Fibroblast of lung (primary cell): ENCODE measurements around the gene GPR157. TPM values are rescaled to one million over a fixed set of nuclear protein-coding genes. Genes with fewer than 3 reads are reported as not detected.
"Not testable (repeated sequence)": the region's sequence is repeated elsewhere in the genome, so short reads cannot be mapped to it uniquely, and the experiment has no call there.

Source experiments
- DNase-seq, 2 donors: peaks; one replicate each; pipeline versions ENCODE4 v3.0.0 to v3.0.0-alpha.2; 2010; ENCODE audit warnings: low read depth in 2 of 2
- H2AFZ ChIP-seq: 2 replicates; pipeline ENCODE4 v1.5.1; 2012; ENCODE audit warnings: low read length, control low read depth, inconsistent platforms
- H3K27ac ChIP-seq: 2 replicates; pipeline ENCODE4 v1.5.1; 2011; ENCODE audit warnings: low read length, control low read depth; ENCODE audit not compliant: insufficient read depth
- H3K27me3 ChIP-seq: 2 replicates; pipeline ENCODE4 v1.5.1; 2011; ENCODE audit warnings: mild to moderate bottlenecking, low read length; ENCODE audit not compliant: control insufficient read depth, insufficient read depth
- H3K36me3 ChIP-seq: 2 replicates; pipeline ENCODE4 v1.5.1; 2011; ENCODE audit warnings: low read length; ENCODE audit not compliant: control insufficient read depth, insufficient read depth
- H3K4me1 ChIP-seq: 2 replicates; pipeline ENCODE4 v1.5.1; 2011; ENCODE audit warnings: low read length; ENCODE audit not compliant: control insufficient read depth, insufficient read depth; ENCODE audit errors: extremely low read depth
- H3K4me2 ChIP-seq: 2 replicates; pipeline ENCODE4 v1.5.1; 2011; ENCODE audit warnings: low read length, control low read depth; ENCODE audit not compliant: insufficient read depth; ENCODE audit errors: extremely low read depth
- H3K4me3 ChIP-seq, 4 experiments: fragments of 200-600 bp in 1 of 4; sonication (generic) in 1 of 4; replicated peaks in 1 of 4; 2 replicates each; pipeline ENCODE4 v1.5.1; 2011 to 2016; ENCODE audit warnings: low read length in 4 of 4, low read depth in 3 of 4, mild to moderate bottlenecking in 3 of 4, control low read depth in 2 of 4, inconsistent platforms in 1 of 4, mixed read lengths in 1 of 4; ENCODE audit not compliant: insufficient read depth in 1 of 4; ENCODE audit errors: control extremely low read depth in 1 of 4
- H3K79me2 ChIP-seq: 2 replicates; pipeline ENCODE4 v1.5.1; 2012; ENCODE audit warnings: mild to moderate bottlenecking, low read length, inconsistent platforms; ENCODE audit not compliant: control insufficient read depth, insufficient read depth
- H3K9ac ChIP-seq: 2 replicates; pipeline ENCODE4 v1.5.1; 2011; ENCODE audit warnings: mild to moderate bottlenecking, low read length, control low read depth; ENCODE audit not compliant: insufficient read depth
- H3K9me3 ChIP-seq: 2 replicates; pipeline ENCODE4 v1.5.1; 2012; ENCODE audit warnings: low read depth, low read length; ENCODE audit not compliant: control insufficient read depth, insufficient read depth
- H4K20me1 ChIP-seq: 2 replicates; pipeline ENCODE4 v1.5.1; 2011; ENCODE audit warnings: low read length; ENCODE audit not compliant: control insufficient read depth, insufficient read depth; ENCODE audit errors: extremely low read depth
- EZH2 ChIP-seq: IDR thresholded peaks from 2 replicates; pipeline ENCODE4 v1.5.1; 2012; ENCODE audit warnings: low read length, control low read depth, mild to moderate bottlenecking; ENCODE audit errors: missing control alignments
- polyA plus RNA-seq, 2 donors: library from polyadenylated mRNA; depleted of rRNA in 1 of 2; stranded (reverse) in 1 of 2; unstranded in 1 of 2; fragments of >200 nt; gene quantifications; 2 replicates each; pipeline ENCODE4 v1.2.1, GENCODE V29; 2011 to 2012; ENCODE audit warnings: missing spikeins in 1 of 2
- total RNA-seq: library from RNA; depleted of rRNA; stranded (reverse); fragments of >200 nt; gene quantifications from 2 replicates; pipeline ENCODE4 v1.2.1, GENCODE V29; 2014
- TF ChIP-seq, protein P1 (sequence below), 2 donors: IDR thresholded peaks in 1 of 2; conservative IDR thresholded peaks in 1 of 2; 1 replicate in 1 of 2; 2 replicates in 1 of 2; pipeline ENCODE4 v1.5.1; 2011 to 2012; ENCODE audit warnings: low read length in 2 of 2, control low read depth in 1 of 2, inconsistent platforms in 1 of 2, low read depth in 1 of 2, mild to moderate bottlenecking in 1 of 2

GPR157 gene
- total and polyA plus RNA-seq, 2 donors (not counting 1 experiment from before 2014, with no cell fraction given) = 0.82 to 3.1 TPM

GRCh38 chr1:9126511-9126910 lies 2.4 kb downstream of the GPR157 start:
- Histone ChIP-seq H3K27me3 (no peaks in the 10 kb centered on the region), H3K4me3 (no peak overlapping the region), H2AFZ (no peak overlapping the region), H3K9ac (no peak overlapping the region), H3K9me3 (no peaks in the 10 kb centered on the region), H3K4me2 (no peak overlapping the region), H3K4me1 (peaks cover 8% of the 10 kb centered on the region), H3K79me2 (no peaks in the 10 kb centered on the region), H3K36me3 (no peaks in the 10 kb centered on the region), H4K20me1 (no peaks in the 10 kb centered on the region), H3K27ac (no peak overlapping the region)
- TF ChIP-seq EZH2 = no peak
- TF ChIP-seq, protein P1, sequence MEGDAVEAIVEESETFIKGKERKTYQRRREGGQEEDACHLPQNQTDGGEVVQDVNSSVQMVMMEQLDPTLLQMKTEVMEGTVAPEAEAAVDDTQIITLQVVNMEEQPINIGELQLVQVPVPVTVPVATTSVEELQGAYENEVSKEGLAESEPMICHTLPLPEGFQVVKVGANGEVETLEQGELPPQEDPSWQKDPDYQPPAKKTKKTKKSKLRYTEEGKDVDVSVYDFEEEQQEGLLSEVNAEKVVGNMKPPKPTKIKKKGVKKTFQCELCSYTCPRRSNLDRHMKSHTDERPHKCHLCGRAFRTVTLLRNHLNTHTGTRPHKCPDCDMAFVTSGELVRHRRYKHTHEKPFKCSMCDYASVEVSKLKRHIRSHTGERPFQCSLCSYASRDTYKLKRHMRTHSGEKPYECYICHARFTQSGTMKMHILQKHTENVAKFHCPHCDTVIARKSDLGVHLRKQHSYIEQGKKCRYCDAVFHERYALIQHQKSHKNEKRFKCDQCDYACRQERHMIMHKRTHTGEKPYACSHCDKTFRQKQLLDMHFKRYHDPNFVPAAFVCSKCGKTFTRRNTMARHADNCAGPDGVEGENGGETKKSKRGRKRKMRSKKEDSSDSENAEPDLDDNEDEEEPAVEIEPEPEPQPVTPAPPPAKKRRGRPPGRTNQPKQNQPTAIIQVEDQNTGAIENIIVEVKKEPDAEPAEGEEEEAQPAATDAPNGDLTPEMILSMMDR (conservative IDR thresholded peaks at IDR 0.05 in 1 of 2, IDR thresholded peaks at IDR 0.05 in 1 of 2; ENCODE audit: low read depth in 1 of 2, low read length in 2 of 2) = no peak
- DNase-seq = no peak

DNA sequence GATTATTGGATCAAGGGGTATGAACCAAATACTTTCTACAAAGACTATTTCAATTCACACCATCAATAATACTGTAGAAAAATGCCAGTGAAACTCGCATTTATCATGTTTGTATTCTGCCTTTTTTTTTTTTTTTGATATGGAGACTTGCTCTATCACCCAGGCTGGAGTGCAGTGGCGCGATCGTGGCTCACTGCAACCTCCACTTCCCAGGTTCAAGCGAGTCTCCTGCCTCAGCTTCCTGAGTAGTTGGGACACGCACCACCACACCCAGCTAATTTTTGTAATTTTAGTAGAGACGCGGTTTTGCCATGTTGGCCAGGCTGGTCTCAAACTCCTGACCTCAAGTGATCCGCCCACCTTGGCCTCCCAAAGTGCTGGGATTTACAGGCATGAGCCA lies 3.1 kb downstream of the GPR157 start:
- not testable (repeated sequence) for H3K9ac ChIP-seq, H3K4me2 ChIP-seq, DNase-seq, H3K27me3 ChIP-seq, H3K36me3 ChIP-seq, H3K79me2 ChIP-seq, H2AFZ ChIP-seq, H4K20me1 ChIP-seq, H3K4me3 ChIP-seq, H3K27ac ChIP-seq, H3K9me3 ChIP-seq, H3K4me1 ChIP-seq

GRCh38 chr1:9125325-9125724 lies 3.6 kb downstream of the GPR157 start:
- H3K79me2 ChIP-seq = no peaks in the 10 kb centered on the region
- TF ChIP-seq, protein P1 (conservative IDR thresholded peaks at IDR 0.05 in 1 of 2, IDR thresholded peaks at IDR 0.05 in 1 of 2; ENCODE audit: low read depth in 1 of 2, low read length in 2 of 2) = no peak
- TF ChIP-seq EZH2 = no peak
- no peak overlapping the region for H3K9ac ChIP-seq
- DNase-seq = no peak
- H4K20me1 ChIP-seq = no peaks in the 10 kb centered on the region
- H3K9me3 ChIP-seq = no peaks in the 10 kb centered on the region
- peaks cover 8% of the 10 kb centered on the region for H3K4me1 ChIP-seq
- H3K36me3 ChIP-seq = no peaks in the 10 kb centered on the region
- H3K27me3 ChIP-seq = no peaks in the 10 kb centered on the region
- H3K27ac ChIP-seq = no peak overlapping the region
- no peak overlapping the region for H3K4me2 ChIP-seq
- H2AFZ ChIP-seq = no peak overlapping the region
- no peak overlapping the region for H3K4me3 ChIP-seq

- H3K4me3 ChIP-seq, H3K27me3 ChIP-seq, H3K9me3 ChIP-seq, H3K79me2 ChIP-seq, H2AFZ ChIP-seq, H3K4me2 ChIP-seq, DNase-seq, H3K4me1 ChIP-seq, H3K36me3 ChIP-seq, H3K27ac ChIP-seq, H3K9ac ChIP-seq, H4K20me1 ChIP-seq: not testable (repeated sequence)
Observed at GRCh38 chr1:9124389-9124788, 4.5 kb downstream of the GPR157 start.

DNA sequence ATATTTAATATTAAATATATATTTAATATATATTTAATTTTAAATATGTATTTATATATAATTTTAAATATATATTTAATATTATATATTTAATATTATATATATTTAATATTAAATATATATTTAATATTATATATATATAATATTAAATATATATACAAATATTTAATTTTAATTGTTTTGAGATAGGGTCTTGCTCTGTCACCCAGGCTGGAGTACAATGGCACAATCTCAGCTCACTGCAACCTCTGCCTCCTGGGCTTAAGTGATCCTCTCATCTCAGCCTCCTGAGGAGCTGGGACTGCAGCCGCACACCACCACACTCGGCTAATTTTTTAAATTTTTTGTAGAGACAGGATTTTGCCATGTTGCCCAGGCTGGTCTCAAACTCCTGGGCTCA lies 5.2 kb downstream of the GPR157 start:
- not testable (repeated sequence) for H3K9me3 ChIP-seq, H3K27me3 ChIP-seq, H3K4me3 ChIP-seq, DNase-seq, H3K4me2 ChIP-seq, H2AFZ ChIP-seq, H4K20me1 ChIP-seq, H3K36me3 ChIP-seq, H3K27ac ChIP-seq, H3K79me2 ChIP-seq, H3K9ac ChIP-seq, H3K4me1 ChIP-seq
